OCI-LY1 (cell line): ENCODE results near the gene SLC8A1.

Source experiments
- H2AFZ ChIP-seq: fragments of 200-600 bp; sonication (generic), shearing (Covaris generic); 2 replicates; pipeline ENCODE4 v1.6.0; 2014; ENCODE audit warnings: antibody characterized with exemption, mild to moderate bottlenecking, low read length
- H3F3A ChIP-seq: fragments of 200-600 bp; sonication (generic), shearing (Covaris generic); 2 replicates; pipeline ENCODE4 v1.6.0; 2014; ENCODE audit warnings: mild to moderate bottlenecking, antibody characterized with exemption, low read length, moderate library complexity; ENCODE audit not compliant: insufficient read depth
- H3K27ac ChIP-seq: fragments of 200-600 bp; sonication (generic); 2 replicates; pipeline ENCODE4 v1.5.1; 2014; ENCODE audit warnings: low read length, mixed run types, mild to moderate bottlenecking, low read depth; ENCODE audit not compliant: poor library complexity, severe bottlenecking
- H3K27me3 ChIP-seq: fragments of 200-600 bp; sonication (generic); 2 replicates; pipeline ENCODE4 v1.6.0; 2014; ENCODE audit warnings: antibody characterized with exemption, mild to moderate bottlenecking, low read length, moderate library complexity; ENCODE audit not compliant: insufficient read depth
- H3K36me3 ChIP-seq: fragments of 200-600 bp; sonication (generic); 2 replicates; pipeline ENCODE4 v1.6.1; 2014; ENCODE audit warnings: mild to moderate bottlenecking, antibody characterized with exemption, low read length, moderate library complexity, mixed read lengths; ENCODE audit not compliant: insufficient read depth
- H3K4me1 ChIP-seq: fragments of 200-600 bp; sonication (generic); 2 replicates; pipeline ENCODE4 v1.5.1; 2014; ENCODE audit warnings: mild to moderate bottlenecking, low read length, moderate library complexity; ENCODE audit not compliant: insufficient read depth, severe bottlenecking
- H3K4me2 ChIP-seq: fragments of 200-600 bp; sonication (generic), shearing (Covaris generic); 2 replicates; pipeline ENCODE4 v1.6.1; 2014; ENCODE audit warnings: low read length
- H3K4me3 ChIP-seq: fragments of 200-600 bp; sonication (generic); 2 replicates; pipeline ENCODE4 v1.5.1; 2014; ENCODE audit warnings: low read length, low read depth, mild to moderate bottlenecking, mixed read lengths; ENCODE audit not compliant: poor library complexity, severe bottlenecking
- H3K79me2 ChIP-seq: fragments of 200-600 bp; shearing (Covaris generic); 2 replicates; pipeline ENCODE4 v1.6.1; 2016; ENCODE audit warnings: mixed run types, low read length, mixed read lengths; ENCODE audit not compliant: insufficient read depth
- H3K9ac ChIP-seq: fragments of 200-600 bp; sonication (generic), shearing (Covaris generic); 2 replicates; pipeline ENCODE4 v1.6.1; 2014; ENCODE audit warnings: mild to moderate bottlenecking, low read length, mixed read lengths
- H3K9me2 ChIP-seq: fragments of 200-600 bp; sonication (generic), shearing (Covaris generic); 2 replicates; pipeline ENCODE4 v1.6.1; 2014; ENCODE audit warnings: low read depth, mild to moderate bottlenecking, low read length, mixed read lengths
- H3K9me3 ChIP-seq: fragments of 200-600 bp; shearing (Covaris generic); 2 replicates; pipeline ENCODE4 v1.6.1; 2014; ENCODE audit warnings: low read length, mixed read lengths
- H4K20me1 ChIP-seq: fragments of 200-600 bp; sonication (generic), shearing (Covaris generic); 2 replicates; pipeline ENCODE4 v1.6.0; 2016; ENCODE audit warnings: mild to moderate bottlenecking, low read length; ENCODE audit not compliant: insufficient read depth
- CTCF ChIP-seq: fragments of 200-600 bp; sonication (generic), shearing (Covaris generic); IDR thresholded peaks from 2 replicates; pipeline ENCODE4 v1.5.1; 2017; ENCODE audit warnings: mild to moderate bottlenecking, antibody characterized with exemption, low read length, moderate library complexity, mixed read lengths
- EZH2 ChIP-seq: fragments of 200-600 bp; sonication (generic), shearing (Covaris generic); IDR thresholded peaks from 2 replicates; pipeline ENCODE4 v1.8.0; 2017; ENCODE audit warnings: borderline replicate concordance, mixed run types, mild to moderate bottlenecking, antibody characterized with exemption, low read length, moderate library complexity, mixed read lengths

The SLC8A1 gene

GRCh38 chr2:40432921-40433483 lies 18.9 kb downstream of the SLC8A1 start:
- no peaks in the 10 kb centered on the region for H4K20me1 ChIP-seq
- no peaks in the 10 kb centered on the region for H3F3A ChIP-seq
- TF ChIP-seq CTCF (no peak), EZH2 (no peak)
- no peak overlapping the region for H3K4me3 ChIP-seq
- H3K9me3 ChIP-seq: no peaks in the 10 kb centered on the region
- H2AFZ ChIP-seq: no peak overlapping the region
- no peaks in the 10 kb centered on the region for H3K9me2 ChIP-seq
- no peaks in the 10 kb centered on the region for H3K27me3 ChIP-seq
- H3K9ac ChIP-seq: no peak overlapping the region
- no peaks in the 10 kb centered on the region for H3K4me1 ChIP-seq
- H3K36me3 ChIP-seq: no peaks in the 10 kb centered on the region
- no peak overlapping the region for H3K27ac ChIP-seq
- no peaks in the 10 kb centered on the region for H3K79me2 ChIP-seq
- no peak overlapping the region for H3K4me2 ChIP-seq

- no peak overlapping the region for H2AFZ ChIP-seq
Observed at GRCh38 chr2:40431600-40431955, 20.3 kb downstream of the SLC8A1 start.

GRCh38 chr2:40430776-40431599 lies 20.9 kb downstream of the SLC8A1 start:
- H3F3A ChIP-seq: no peaks in the 10 kb centered on the region
- no peaks in the 10 kb centered on the region for H3K4me1 ChIP-seq
- no peaks in the 10 kb centered on the region for H3K9me2 ChIP-seq
- no peaks in the 10 kb centered on the region for H3K9me3 ChIP-seq
- H2AFZ ChIP-seq: no peak overlapping the region
- no peaks in the 10 kb centered on the region for H3K36me3 ChIP-seq
- no peaks in the 10 kb centered on the region for H3K27me3 ChIP-seq
- no peak overlapping the region for H3K4me3 ChIP-seq
- H3K9ac ChIP-seq: no peak overlapping the region
- TF ChIP-seq EZH2: no peak
- TF ChIP-seq CTCF: no peak
- H3K27ac ChIP-seq: no peak overlapping the region
- no peaks in the 10 kb centered on the region for H4K20me1 ChIP-seq
- H3K79me2 ChIP-seq: no peaks in the 10 kb centered on the region
- no peak overlapping the region for H3K4me2 ChIP-seq

More at GRCh38 chr2:40431600-40431955, 20.3 kb downstream of the SLC8A1 start:
- no peaks in the 10 kb centered on the region for H3F3A ChIP-seq
- H3K4me1 ChIP-seq: no peaks in the 10 kb centered on the region
- H4K20me1 ChIP-seq: no peaks in the 10 kb centered on the region
- no peaks in the 10 kb centered on the region for H3K9me3 ChIP-seq
- no peak overlapping the region for H3K9ac ChIP-seq
- no peaks in the 10 kb centered on the region for H3K9me2 ChIP-seq
- no peaks in the 10 kb centered on the region for H3K36me3 ChIP-seq
- H3K4me3 ChIP-seq: no peak overlapping the region
- no peak overlapping the region for H3K27ac ChIP-seq
- no peak overlapping the region for H3K4me2 ChIP-seq
- H3K27me3 ChIP-seq: no peaks in the 10 kb centered on the region
- no peaks in the 10 kb centered on the region for H3K79me2 ChIP-seq
- TF ChIP-seq EZH2 (no peak), CTCF (no peak)
